PC-3 (cell line): ENCODE measurements around the gene MRGPRD. TPM values are rescaled to one million over a fixed set of nuclear protein-coding genes. Genes with fewer than 3 reads are reported as not detected.

Experiments used
- ATAC-seq: fragments of 200-7000 bp; cut with Tn5 transposase; 2 replicates; pipeline ENCODE4 v1.9.1; 2020; ENCODE audit warnings: mild to moderate bottlenecking, moderate library complexity
- BruUV-seq: library from RNA; stranded (reverse); fragments of 400-500 nt; replicated peaks from 2 replicates; lab custom pipeline; 2021; lab: Mats Ljungman, UMichigan
- CTCF ChIA-PET: fragments of 300-600 bp; sonication (Branson Sonifier 250); formaldehyde crosslinking; loops from one replicate; lab custom pipeline; 2022; ENCODE audit warnings: antibody characterized with exemption; lab: Charles Lee
- POLR2A ChIA-PET: fragments of 300-600 bp; sonication (Branson Sonifier 250); formaldehyde crosslinking; loops from one replicate; lab custom pipeline; 2022; ENCODE audit warnings: antibody characterized with exemption; ENCODE audit not compliant: unreplicated experiment; lab: Charles Lee
- DNase-seq: peaks from one replicate; pipeline ENCODE4 v3.0.0-alpha.2; 2015
- H2AFZ ChIP-seq: fragments of 300-600 bp; sonication (generic); 2 replicates; pipeline ENCODE4 v1.6.0; 2016; ENCODE audit warnings: antibody characterized with exemption, low read length
- H3F3A ChIP-seq: fragments of 300-600 bp; sonication (generic); one replicate; pipeline ENCODE4 v1.6.0; 2017; ENCODE audit warnings: antibody characterized with exemption, low read length, control low read depth, mild to moderate bottlenecking; ENCODE audit not compliant: unreplicated experiment
- H3K27ac ChIP-seq: fragments of 300-600 bp; sonication (generic); 2 replicates; pipeline ENCODE4 v1.5.1; 2016; ENCODE audit warnings: mild to moderate bottlenecking, low read length
- H3K27me3 ChIP-seq: fragments of 300-600 bp; sonication (generic); 2 replicates; pipeline ENCODE4 v1.6.1; 2016; ENCODE audit warnings: low read length, mixed read lengths
- H3K36me3 ChIP-seq: fragments of 300-600 bp; sonication (generic); 2 replicates; pipeline ENCODE4 v1.6.1; 2016; ENCODE audit warnings: low read depth, mixed run types, low read length, mixed read lengths
- H3K4me1 ChIP-seq: fragments of 300-600 bp; sonication (generic); 2 replicates; pipeline ENCODE4 v1.5.1; 2016; ENCODE audit warnings: low read length; ENCODE audit not compliant: insufficient read depth
- H3K4me2 ChIP-seq: fragments of 300-600 bp; sonication (generic); 2 replicates; pipeline ENCODE4 v1.6.0; 2016; ENCODE audit warnings: low read length
- H3K4me3 ChIP-seq: fragments of 300-600 bp; sonication (generic); 2 replicates; pipeline ENCODE4 v1.5.1; 2016; ENCODE audit warnings: mild to moderate bottlenecking, low read length, mixed read lengths
- H3K79me2 ChIP-seq: fragments of 300-600 bp; sonication (generic); 2 replicates; pipeline ENCODE4 v1.6.1; 2017; ENCODE audit warnings: low read length, mixed read lengths
- H3K9ac ChIP-seq: fragments of 300-600 bp; sonication (generic); 2 replicates; pipeline ENCODE4 v1.6.0; 2016; ENCODE audit warnings: mild to moderate bottlenecking, low read length
- H3K9me2 ChIP-seq: fragments of 300-600 bp; sonication (generic); replicated peaks from 2 replicates; pipeline ENCODE4 v1.6.1; 2016; ENCODE audit warnings: mixed run types, low read length, mixed read lengths
- H3K9me3 ChIP-seq: fragments of 300-600 bp; sonication (generic); 2 replicates; pipeline ENCODE4 v1.6.1; 2016; ENCODE audit warnings: low read length, mixed read lengths
- H4K20me1 ChIP-seq: fragments of 300-600 bp; sonication (generic); 2 replicates; pipeline ENCODE4 v1.6.1; 2016; ENCODE audit warnings: low read length, mixed read lengths
- CTCF ChIP-seq: fragments of 300-600 bp; sonication (generic); conservative IDR thresholded peaks from 2 replicates; pipeline ENCODE4 v1.5.1; 2017; ENCODE audit warnings: antibody characterized with exemption, low read depth, mild to moderate bottlenecking, low read length
- EZH2 ChIP-seq: fragments of 300-600 bp; sonication (generic); IDR thresholded peaks from one replicate; pipeline ENCODE4 v1.6.1; 2017; ENCODE audit warnings: antibody characterized with exemption, mild to moderate bottlenecking, low read length; ENCODE audit not compliant: unreplicated experiment
- EZH2phosphoT487 ChIP-seq: fragments of 300-600 bp; sonication (generic); IDR thresholded peaks from 2 replicates; pipeline ENCODE4 v1.6.1; 2018; ENCODE audit warnings: mild to moderate bottlenecking, antibody characterized with exemption, low read length, borderline replicate concordance
- intact Hi-C: fragments of 100-400 bp; cut with micrococcal nuclease; formaldehyde crosslinking; loops from 2 replicates; pipeline ENCODE4 v1.9.0; 2023
- total RNA-seq: library from RNA; depleted of rRNA; stranded (reverse); fragments of >200 nt; gene quantifications from 2 replicates; pipeline ENCODE4 v1.2.3, GENCODE V29; 2014

Gene MRGPRD
- total RNA-seq, 1 experiment from 2014 or later = not detected

GRCh38 chr11:68988491-68988890 is 7.7 kb upstream of the MRGPRD start:
- TF ChIP-seq CTCF = no peak
- TF ChIP-seq EZH2 = no peak
- TF ChIP-seq EZH2phosphoT487 = no peak
- no peak overlapping the region for H2AFZ ChIP-seq
- H3F3A ChIP-seq = no peaks in the 10 kb centered on the region
- POLR2A ChIA-PET = no interaction called here
- no peaks in the 10 kb centered on the region for H3K9me2 ChIP-seq
- CTCF ChIA-PET = no interaction called here
- no TSS peak for BruUV-seq
- intact Hi-C loops = loop anchor here (10.0 kb wide), 1 partner anchor 56 kb away; the partner anchor contains the start of gene TPCN2
- ATAC-seq = no peak
- H3K9ac ChIP-seq = no peak overlapping the region
- H4K20me1 ChIP-seq = no peaks in the 10 kb centered on the region
- no peak overlapping the region for H3K4me3 ChIP-seq
- no peak overlapping the region for H3K27ac ChIP-seq
- H3K4me1 ChIP-seq = no peaks in the 10 kb centered on the region
- H3K9me3 ChIP-seq = no peaks in the 10 kb centered on the region
- peaks cover 22% of the 10 kb centered on the region for H3K27me3 ChIP-seq
- no peak overlapping the region for H3K4me2 ChIP-seq
- no peaks in the 10 kb centered on the region for H3K36me3 ChIP-seq
- DNase-seq = no peak
- no peaks in the 10 kb centered on the region for H3K79me2 ChIP-seq

DNA sequence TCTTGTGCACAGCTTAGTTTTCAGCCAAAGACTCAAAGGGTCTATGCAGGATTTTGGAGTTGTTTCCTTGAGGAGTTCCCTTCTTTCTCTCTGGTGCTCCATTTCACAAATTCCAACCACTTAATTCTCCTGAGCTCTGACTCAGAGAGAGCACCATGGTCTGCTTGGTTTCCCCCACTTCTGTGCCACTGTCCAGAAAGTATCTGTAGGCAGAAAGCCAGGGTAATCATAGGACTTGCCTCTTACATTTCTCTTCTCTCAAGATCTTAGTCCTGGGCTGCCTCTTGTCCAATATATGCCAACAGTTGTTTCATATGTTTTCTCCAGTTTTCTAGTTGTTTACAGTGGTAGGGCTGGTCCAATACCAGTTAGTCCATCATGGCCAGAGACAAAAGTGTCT is 6.4 kb upstream of the MRGPRD start:
- BruUV-seq = no TSS peak
- ChIA-PET CTCF (no interaction called here), POLR2A (no interaction called here)

More for the DNA sequence above, 6.4 kb upstream of the MRGPRD start:
- Histone ChIP-seq H3K9me3 (no peaks in the 10 kb centered on the region), H3K4me3 (no peak overlapping the region), H3K36me3 (no peaks in the 10 kb centered on the region), H3K9ac (no peak overlapping the region), H3K27ac (no peak overlapping the region), H3K27me3 (peaks cover 15% of the 10 kb centered on the region), H3K79me2 (no peaks in the 10 kb centered on the region), H4K20me1 (no peaks in the 10 kb centered on the region), H2AFZ (no peak overlapping the region), H3K9me2 (no peaks in the 10 kb centered on the region), H3K4me2 (no peak overlapping the region), H3K4me1 (no peaks in the 10 kb centered on the region), H3F3A (no peaks in the 10 kb centered on the region)
- DNase-seq = no peak
- ATAC-seq = no peak
- TF ChIP-seq EZH2 (no peak), CTCF (no peak)
- intact Hi-C loops = loop anchor here (10.0 kb wide), 1 partner anchor 58 kb away; the partner anchor contains the start of gene TPCN2
